Measurements from ENCODE around the gene POLR3H.
A peak's percentile ranks its signal among the peaks of the same experiment; 100 is the strongest.

POLR3H gene

DNA sequence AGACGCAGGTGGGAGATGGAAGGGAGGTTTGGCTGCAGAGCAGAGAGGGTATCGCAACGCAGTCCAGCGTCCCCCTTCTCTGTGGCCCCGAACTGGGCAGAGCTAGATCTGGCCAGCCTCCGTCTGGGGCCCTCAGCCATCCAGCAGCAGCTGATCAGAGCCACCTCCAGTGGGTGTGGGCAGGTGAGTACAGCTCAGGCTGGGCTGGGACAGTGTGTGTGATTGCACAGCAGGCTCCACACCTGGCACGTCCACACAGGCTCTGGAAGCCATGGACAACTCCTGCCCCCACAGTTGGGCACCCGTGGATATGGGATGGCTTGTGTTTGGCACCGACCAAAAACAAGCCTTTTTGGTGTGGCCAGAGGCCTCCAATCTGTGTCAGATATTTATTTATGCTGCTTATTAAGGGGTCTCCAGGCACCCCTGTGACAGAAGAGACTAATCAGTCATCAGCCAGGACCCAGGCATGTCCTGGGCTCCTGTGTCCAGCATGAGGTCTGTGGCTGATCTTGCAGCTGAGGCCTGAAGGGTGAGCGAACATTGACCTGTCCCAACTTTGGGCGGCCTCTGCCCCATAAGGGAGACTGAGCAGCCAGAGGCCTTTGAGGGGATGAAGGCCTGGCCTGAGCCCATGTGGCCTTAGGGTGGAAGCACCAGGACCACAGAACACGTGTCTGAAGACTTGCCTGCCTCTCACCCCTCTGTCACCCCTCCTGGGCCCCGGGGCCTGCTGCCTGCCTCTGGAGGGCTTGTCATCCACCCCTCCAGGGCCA is 18.6 kb downstream of the POLR3H start:
- no peak for DNase-seq (ENCODE audit: low read depth)
- no peak overlapping the region for H3K4me3 ChIP-seq (ENCODE audit: low read depth, low read length)
- TF ChIP-seq, protein P1, sequence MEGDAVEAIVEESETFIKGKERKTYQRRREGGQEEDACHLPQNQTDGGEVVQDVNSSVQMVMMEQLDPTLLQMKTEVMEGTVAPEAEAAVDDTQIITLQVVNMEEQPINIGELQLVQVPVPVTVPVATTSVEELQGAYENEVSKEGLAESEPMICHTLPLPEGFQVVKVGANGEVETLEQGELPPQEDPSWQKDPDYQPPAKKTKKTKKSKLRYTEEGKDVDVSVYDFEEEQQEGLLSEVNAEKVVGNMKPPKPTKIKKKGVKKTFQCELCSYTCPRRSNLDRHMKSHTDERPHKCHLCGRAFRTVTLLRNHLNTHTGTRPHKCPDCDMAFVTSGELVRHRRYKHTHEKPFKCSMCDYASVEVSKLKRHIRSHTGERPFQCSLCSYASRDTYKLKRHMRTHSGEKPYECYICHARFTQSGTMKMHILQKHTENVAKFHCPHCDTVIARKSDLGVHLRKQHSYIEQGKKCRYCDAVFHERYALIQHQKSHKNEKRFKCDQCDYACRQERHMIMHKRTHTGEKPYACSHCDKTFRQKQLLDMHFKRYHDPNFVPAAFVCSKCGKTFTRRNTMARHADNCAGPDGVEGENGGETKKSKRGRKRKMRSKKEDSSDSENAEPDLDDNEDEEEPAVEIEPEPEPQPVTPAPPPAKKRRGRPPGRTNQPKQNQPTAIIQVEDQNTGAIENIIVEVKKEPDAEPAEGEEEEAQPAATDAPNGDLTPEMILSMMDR (IDR thresholded peaks at IDR 0.05; ENCODE audit: control insufficient read depth, extremely low read depth, insufficient read depth) = no peak

GRCh38 chr22:41524809-41525449 is 19.3 kb downstream of the POLR3H start:
- H3K4me3 ChIP-seq (ENCODE audit: low read depth, low read length) = no peak overlapping the region
- no peak for DNase-seq (ENCODE audit: low read depth)
- TF ChIP-seq, protein P1 (IDR thresholded peaks at IDR 0.05; ENCODE audit: control insufficient read depth, extremely low read depth, insufficient read depth) = no peak

DNA sequence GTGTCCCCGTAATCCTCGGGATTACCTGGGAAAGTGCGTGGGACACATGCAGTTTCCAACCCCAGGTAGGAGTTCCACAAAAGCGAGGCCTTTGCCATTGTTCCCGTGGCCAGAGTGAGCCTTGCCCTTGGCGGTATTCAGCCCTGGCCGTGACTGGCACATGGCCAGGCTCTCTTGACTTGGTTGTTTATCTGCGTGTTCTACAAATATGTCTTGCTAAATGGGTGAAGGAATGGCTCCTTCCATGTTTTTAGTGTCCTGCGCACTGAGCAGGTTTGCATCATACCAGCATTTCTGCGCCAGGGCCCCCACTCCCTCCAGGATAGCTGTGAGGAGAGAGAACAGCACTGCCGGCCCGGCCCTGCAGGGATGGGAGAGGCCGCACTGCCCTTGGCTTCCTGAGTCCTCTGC is 20.0 kb downstream of the POLR3H start:
- DNase-seq (ENCODE audit: low read depth) = peak; percentile 48
- H3K4me3 ChIP-seq (ENCODE audit: low read depth, low read length) = no peak overlapping the region
- TF ChIP-seq, protein P1 (IDR thresholded peaks at IDR 0.05; ENCODE audit: control insufficient read depth, extremely low read depth, insufficient read depth) = no peak

GRCh38 chr22:41523464-41524221 is 20.6 kb downstream of the POLR3H start:
- no peak overlapping the region for H3K4me3 ChIP-seq (ENCODE audit: low read depth, low read length)
- TF ChIP-seq, protein P1 (IDR thresholded peaks at IDR 0.05; ENCODE audit: control insufficient read depth, extremely low read depth, insufficient read depth) = no peak
- DNase-seq (ENCODE audit: low read depth) = no peak

DNA sequence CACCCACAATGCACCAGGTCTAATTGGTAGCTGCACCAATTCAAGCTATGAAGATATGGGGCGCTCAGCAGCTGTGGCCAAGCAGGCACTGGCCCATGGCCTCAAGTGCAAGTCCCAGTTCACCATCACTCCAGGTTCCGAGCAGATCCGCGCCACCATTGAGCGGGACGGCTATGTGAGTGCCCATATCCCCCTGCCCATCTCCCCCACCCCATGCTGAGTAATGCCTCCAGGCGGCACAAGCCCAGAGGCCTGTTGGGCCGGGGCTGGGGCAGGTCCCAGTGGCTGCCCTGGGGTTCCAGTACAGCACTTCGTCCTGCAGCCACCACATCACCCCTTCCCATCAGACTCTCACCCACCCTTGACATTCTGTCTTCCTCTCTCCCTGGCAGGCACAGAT is 21.5 kb downstream of the POLR3H start:
- DNase-seq (ENCODE audit: low read depth) = no peak
- no peak overlapping the region for H3K4me3 ChIP-seq (ENCODE audit: low read depth, low read length)
- TF ChIP-seq, protein P1 (IDR thresholded peaks at IDR 0.05; ENCODE audit: control insufficient read depth, extremely low read depth, insufficient read depth) = no peak

DNA sequence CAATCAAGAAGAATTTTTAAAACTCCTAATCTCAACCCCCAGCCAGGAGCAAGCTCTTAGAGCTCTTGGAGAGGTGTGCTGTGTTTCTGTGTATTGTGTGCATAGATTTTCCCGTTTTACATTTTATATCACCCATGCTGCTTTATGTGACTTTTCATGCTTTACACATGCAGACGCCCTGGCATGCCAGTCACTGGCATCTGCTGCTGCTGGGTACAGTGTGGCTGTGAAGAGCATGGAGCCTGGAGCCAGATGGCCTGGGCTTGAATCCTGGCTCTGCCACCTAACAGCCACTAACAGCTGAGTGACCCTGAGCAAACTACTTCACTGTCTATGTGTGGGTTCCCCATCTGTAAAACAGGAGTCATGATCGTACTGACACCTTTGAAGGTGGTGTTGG is 23.1 kb downstream of the POLR3H start:
- H3K4me3 ChIP-seq (ENCODE audit: low read depth, low read length) = no peak overlapping the region
- TF ChIP-seq, protein P1 (IDR thresholded peaks at IDR 0.05; ENCODE audit: control insufficient read depth, extremely low read depth, insufficient read depth) = no peak
- DNase-seq (ENCODE audit: low read depth) = no peak
